HepG2 (cell line): ENCODE measurements around the gene LDB3. TPM values are rescaled to one million over a fixed set of nuclear protein-coding genes. Genes with fewer than 3 reads are reported as not detected.

Experiments
- ATAC-seq: fragments of 200-7000 bp; cut with Tn5 transposase; 3 replicates; pipeline ENCODE4 v1.9.1; 2020; ENCODE audit warnings: mild to moderate bottlenecking, moderate library complexity
- BruUV-seq: library from RNA; stranded (reverse); fragments of 400-500 nt; replicated peaks from 2 replicates; lab custom pipeline; 2021; lab: Mats Ljungman, UMichigan
- CTCF ChIA-PET: fragments of 300-600 bp; formaldehyde crosslinking; extraction: SDS; loops from one replicate; lab custom pipeline; 2021; ENCODE audit warnings: low total read pairs, inconsistent platforms, low intra/inter-chr PET ratio; lab: Yijun Ruan, JAX
- POLR2A ChIA-PET: fragments of 350-600 bp; sonication (Branson Sonifier 250); formaldehyde crosslinking; loops from one replicate; lab custom pipeline; 2020; ENCODE audit warnings: antibody characterized with exemption, inconsistent platforms; lab: Yijun Ruan, JAX
- DNase-seq: peaks from one replicate; pipeline ENCODE4 v3.0.0-alpha.2; 2015; ENCODE audit warnings: low spot score
- FAIRE-seq: peaks from 3 replicates; lab custom pipeline; 2011; peaks lifted over from hg19 to GRCh38; lab: Jason Lieb, UNC
- H2AFZ ChIP-seq: one replicate; pipeline ENCODE4 v1.6.1; 2011; ENCODE audit warnings: low read length, inconsistent platforms
- H3K27ac ChIP-seq: fragments of 300-600 bp; 3 replicates; pipeline ENCODE4 v1.8.0; 2011; ENCODE audit warnings: mixed run types, mild to moderate bottlenecking, mixed read lengths, low read length, inconsistent platforms; ENCODE audit not compliant: insufficient read depth; ENCODE audit errors: extremely low read length
- H3K27me3 ChIP-seq, 2 experiments: fragments of 200-600 bp in 1 of 2; 2 replicates in 1 of 2; 3 replicates in 1 of 2; pipeline versions ENCODE4 v1.6.0 to v1.8.0; 2011; ENCODE audit warnings: low read length in 2 of 2, mild to moderate bottlenecking in 2 of 2, moderate library complexity in 2 of 2, inconsistent platforms in 1 of 2; ENCODE audit not compliant: insufficient read depth in 2 of 2, control insufficient read depth in 1 of 2
- H3K36me3 ChIP-seq, 2 experiments: fragments of 200-600 bp in 1 of 2; replicated peaks in 1 of 2; 2 replicates in 1 of 2; 3 replicates in 1 of 2; pipeline versions ENCODE4 v1.5.1 to v1.8.0; 2011; ENCODE audit warnings: low read length in 2 of 2, inconsistent platforms in 1 of 2; ENCODE audit not compliant: insufficient read depth in 2 of 2, control insufficient read depth in 1 of 2
- H3K4me1 ChIP-seq: 2 replicates; pipeline ENCODE4 v1.5.1; 2012; ENCODE audit warnings: low read length, inconsistent platforms; ENCODE audit not compliant: insufficient read depth
- H3K4me2 ChIP-seq: 2 replicates; pipeline ENCODE4 v1.6.0; 2011; ENCODE audit warnings: low read depth, low read length, inconsistent platforms
- H3K4me3 ChIP-seq, 3 experiments: fragments of 200-600 bp in 1 of 3; sonication (generic), shearing (Covaris generic) in 1 of 3; replicated peaks in 1 of 3; 2 replicates each; pipeline ENCODE4 v1.5.1; 2011 to 2016; ENCODE audit warnings: low read length in 3 of 3, inconsistent platforms in 2 of 3, low read depth in 2 of 3, mild to moderate bottlenecking in 2 of 3, control low read depth in 1 of 3, mixed read lengths in 1 of 3; ENCODE audit not compliant: insufficient read depth in 1 of 3
- H3K79me2 ChIP-seq: one replicate; pipeline ENCODE4 v1.6.1; 2011; ENCODE audit warnings: low read length, inconsistent platforms; ENCODE audit not compliant: insufficient read depth
- H3K9ac ChIP-seq: 2 replicates; pipeline ENCODE4 v1.6.0; 2011; ENCODE audit warnings: mild to moderate bottlenecking, low read depth, low read length, inconsistent platforms; ENCODE audit not compliant: insufficient read depth
- H3K9me3 ChIP-seq: 2 replicates; pipeline ENCODE4 v1.5.1; 2012; ENCODE audit warnings: mild to moderate bottlenecking, low read length
- H4K20me1 ChIP-seq: 2 replicates; pipeline ENCODE4 v1.6.0; 2011; ENCODE audit warnings: inconsistent platforms, mild to moderate bottlenecking, low read length, moderate library complexity; ENCODE audit not compliant: insufficient read depth
- BRCA1 ChIP-seq: sonication (generic); formaldehyde crosslinking; IDR thresholded peaks from 2 replicates; pipeline ENCODE4 v1.4.0; 2020; ENCODE audit warnings: missing genetic modification reagents
- CEBPB ChIP-seq: IDR thresholded peaks from 2 replicates; pipeline ENCODE4 v1.6.1; 2011; ENCODE audit warnings: low read depth, low read length, improper control_type of control experiment, borderline replicate concordance
- ELF4 ChIP-seq: sonication (generic); formaldehyde crosslinking; IDR thresholded peaks from 2 replicates; pipeline ENCODE4 v1.5.0; 2020; ENCODE audit warnings: missing genetic modification reagents, mild to moderate bottlenecking, moderate library complexity, borderline replicate concordance
- KLF9 ChIP-seq: IDR thresholded peaks from 2 replicates; pipeline ENCODE4 v1.6.1; 2016; ENCODE audit warnings: low read depth
- MED8 ChIP-seq: sonication (generic); formaldehyde crosslinking; IDR thresholded peaks from 2 replicates; pipeline ENCODE4 v1.8.1; 2023; ENCODE audit warnings: mild to moderate bottlenecking, missing genetic modification reagents; ENCODE audit not compliant: insufficient replicate concordance
- NFYC ChIP-seq: IDR thresholded peaks from 2 replicates; pipeline ENCODE4 v1.6.1; 2016; ENCODE audit warnings: missing genetic modification reagents, missing compliant biosample characterization
- RFXANK ChIP-seq: IDR thresholded peaks from 2 replicates; pipeline ENCODE4 v1.6.1; 2016
- SOX13 ChIP-seq, 3 experiments: fragments of 450-650 bp in 1 of 3; sonication (generic) in 1 of 3; formaldehyde crosslinking in 1 of 3; IDR thresholded peaks in 2 of 3; conservative IDR thresholded peaks in 1 of 3; 2 replicates each; pipeline versions ENCODE4 v1.5.0 to v1.6.1; 2016 to 2020; ENCODE audit warnings: antibody characterized with exemption in 1 of 3, mild to moderate bottlenecking in 1 of 3, missing compliant biosample characterization in 1 of 3, missing genetic modification reagents in 1 of 3, moderate library complexity in 1 of 3
- ZBTB26 ChIP-seq: IDR thresholded peaks from 2 replicates; pipeline ENCODE4 v1.6.1; 2016; ENCODE audit warnings: missing compliant biosample characterization, missing genetic modification reagents, borderline replicate concordance
- ZFP36L1 ChIP-seq: sonication (generic); formaldehyde crosslinking; IDR thresholded peaks from 2 replicates; pipeline ENCODE4 v1.8.0; 2022; ENCODE audit warnings: mild to moderate bottlenecking, missing genetic modification reagents, moderate library complexity
- ZNF142 ChIP-seq: sonication (generic); formaldehyde crosslinking; IDR thresholded peaks from 2 replicates; pipeline ENCODE4 v1.4.0; 2020; ENCODE audit warnings: missing genetic modification reagents
- ZNF20 ChIP-seq: sonication (generic); formaldehyde crosslinking; IDR thresholded peaks from 2 replicates; pipeline ENCODE4 v1.4.0; 2020; ENCODE audit warnings: mild to moderate bottlenecking, moderate library complexity, missing genetic modification reagents
- ZNF317 ChIP-seq: sonication (generic); formaldehyde crosslinking; IDR thresholded peaks from 2 replicates; pipeline ENCODE4 v1.5.0; 2020; ENCODE audit warnings: mild to moderate bottlenecking, missing genetic modification reagents
- ZNF512 ChIP-seq: sonication (generic); formaldehyde crosslinking; IDR thresholded peaks from 2 replicates; pipeline ENCODE4 v1.4.0; 2020; ENCODE audit warnings: mild to moderate bottlenecking, missing genetic modification reagents
- ZNF550 ChIP-seq: sonication (generic); formaldehyde crosslinking; IDR thresholded peaks from 2 replicates; pipeline ENCODE4 v1.4.0; 2020; ENCODE audit warnings: mild to moderate bottlenecking, missing genetic modification reagents, borderline replicate concordance
- ZNF839 ChIP-seq: sonication (generic); formaldehyde crosslinking; IDR thresholded peaks from 2 replicates; pipeline ENCODE4 v1.4.0; 2020; ENCODE audit warnings: missing genetic modification reagents, mild to moderate bottlenecking, borderline replicate concordance
- ZNF891 ChIP-seq: sonication (generic); formaldehyde crosslinking; IDR thresholded peaks from 2 replicates; pipeline ENCODE4 v1.5.0; 2020; ENCODE audit warnings: mild to moderate bottlenecking, missing genetic modification reagents
- WGBS: methylation state at CpG from one replicate; pipeline ENCODE4 v1.1.6; 2017; ENCODE audit warnings: low lambda C conversion rate; 5-methylcytosine and 5-hydroxymethylcytosine counted together
- in situ Hi-C: cut with HindIII; loops from 2 replicates; pipeline ENCODE4 v1.10.0; 2017; ENCODE audit warnings: low pct_unique_long_range_greater_than_20kb; ENCODE audit not compliant: extremely low pct_ligation_motif_present
- intact Hi-C: fragments of 100-400 bp; cut with micrococcal nuclease; formaldehyde crosslinking; loops from one replicate; pipeline ENCODE4 v1.10.0; 2022; ENCODE audit not compliant: unreplicated experiment
- polyA plus RNA-seq, 8 experiments: library from polyadenylated mRNA; depleted of rRNA in 3 of 8; stranded (reverse) in 7 of 8; unstranded in 1 of 8; fragments of >200 nt; fragmentation: Illumina TruSeq in 4 of 8; extraction: Trizol in 4 of 8; gene quantifications; 2 replicates each; pipeline versions ENCODE4 v1.2.1 to v1.2.3, GENCODE V29; 2011 to 2016; ENCODE audit warnings: low read depth in 4 of 8, missing spikeins in 1 of 8, mixed read lengths in 1 of 8; ENCODE audit not compliant: insufficient read depth in 1 of 8
- total RNA-seq, 5 experiments: library from RNA; depleted of rRNA; stranded (reverse); fragments of >200 nt; fragmentation: Illumina TruSeq; extraction: Trizol; gene quantifications; 2 replicates each; pipeline ENCODE4 v1.2.3, GENCODE V29; 2016; ENCODE audit warnings: low read depth in 1 of 5

LDB3 gene
- total and polyA plus RNA-seq, 2 of the 13 experiments (the other 11 are each of a cell fraction or from before 2014, with no cell fraction given): not detected

GRCh38 chr10:86658261-86658741, 10.0 kb upstream of the LDB3 start:
- no peak overlapping the region for H3K9ac ChIP-seq
- BruUV-seq: no TSS peak
- intact Hi-C loops: no loop called here
- H3K79me2 ChIP-seq: no peaks in the 10 kb centered on the region
- WGBS: 29% methylated on average over 3 of the region's 12 CpGs
- no peak for ATAC-seq
- no peak overlapping the region for H2AFZ ChIP-seq
- H3K27ac ChIP-seq: no peak overlapping the region
- H3K4me3 ChIP-seq: no peak overlapping the region
- no peaks in the 10 kb centered on the region for H4K20me1 ChIP-seq
- H3K9me3 ChIP-seq: no peaks in the 10 kb centered on the region
- H3K27me3 ChIP-seq: peaks cover 19 to 59% of the 10 kb centered on the region in 2 experiments
- in situ Hi-C loops: no loop called here
- ChIA-PET POLR2A (no interaction called here), CTCF (no interaction called here)
- H3K4me1 ChIP-seq: no peaks in the 10 kb centered on the region
- H3K36me3 ChIP-seq: no peaks in the 10 kb centered on the region
- H3K4me2 ChIP-seq: no peak overlapping the region
- DNase-seq: no peak
- FAIRE-seq: no peak
- TF ChIP-seq RFXANK: no peak
- no peak for TF ChIP-seq CEBPB
- TF ChIP-seq BRCA1 (CRISPR knock-in tag): no peak
- TF ChIP-seq KLF9 (CRISPR knock-in tag): no peak
- no peak for TF ChIP-seq ZNF512 (CRISPR knock-in tag)
- TF ChIP-seq ZNF317 (CRISPR knock-in tag): no peak
- TF ChIP-seq ZNF20 (CRISPR knock-in tag): no peak
- TF ChIP-seq ZFP36L1 (CRISPR knock-in tag): no peak
- no peak for TF ChIP-seq ZNF891 (CRISPR knock-in tag)
- TF ChIP-seq ZBTB26 (CRISPR knock-in tag): no peak
- no peak for TF ChIP-seq MED8
- TF ChIP-seq SOX13 (IDR thresholded peaks at IDR 0.05): no peak
- TF ChIP-seq SOX13 (CRISPR knock-in tag; conservative IDR thresholded peaks at IDR 0.05 in 1 of 2, IDR thresholded peaks at IDR 0.05 in 1 of 2): no peak
- no peak for TF ChIP-seq ZNF142
- TF ChIP-seq ZNF839 (CRISPR knock-in tag): no peak
- no peak for TF ChIP-seq ZNF550 (CRISPR knock-in tag)
- TF ChIP-seq NFYC (CRISPR knock-in tag): no peak
- no peak for TF ChIP-seq ELF4
